Gastrocnemius medialis (tissue), 4 donors: Measurements from ENCODE around the gene ITGB5. TPM values are rescaled to one million over a fixed set of nuclear protein-coding genes. Genes with fewer than 3 reads are reported as not detected.

Experiments used
- ATAC-seq, 2 donors: fragments of 150-250 bp; one replicate each; pipeline ENCODE4 v1.9.1; 2016
- DNase-seq, 2 donors: peaks; one replicate each; pipeline ENCODE4 v3.0.0-alpha.2; 2019
- H3K27ac ChIP-seq, 4 donors: fragments of 200-600 bp; sonication (generic); 1 replicate in 1 of 4; 2 replicates in 3 of 4; pipeline ENCODE4 v1.5.1; 2016 to 2018; ENCODE audit warnings: mild to moderate bottlenecking in 2 of 4, moderate library complexity in 1 of 4
- H3K27me3 ChIP-seq, 3 donors: fragments of 200-600 bp; sonication (generic) in 2 of 3; 1 replicate in 1 of 3; 2 replicates in 2 of 3; pipeline versions ENCODE4 v1.5.1 to v1.6.0; 2016 to 2019; ENCODE audit warnings: mild to moderate bottlenecking in 1 of 3, moderate library complexity in 1 of 3
- H3K36me3 ChIP-seq, 2 donors: fragments of 200-600 bp; sonication (generic) in 1 of 2; one replicate each; pipeline ENCODE4 v1.5.1; 2017 to 2018
- H3K4me1 ChIP-seq, 2 donors: fragments of 200-600 bp; sonication (generic) in 1 of 2; one replicate each; pipeline ENCODE4 v1.5.1; 2016 to 2017; ENCODE audit warnings: mild to moderate bottlenecking in 2 of 2
- H3K4me3 ChIP-seq, 4 donors: fragments of 200-600 bp; sonication (generic) in 3 of 4; 1 replicate in 1 of 4; 2 replicates in 3 of 4; pipeline ENCODE4 v1.5.1; 2016 to 2019; ENCODE audit warnings: mild to moderate bottlenecking in 2 of 4
- H3K9me3 ChIP-seq, 3 donors: fragments of 200-600 bp; sonication (generic) in 2 of 3; 1 replicate in 1 of 3; 2 replicates in 2 of 3; pipeline ENCODE4 v1.5.1; 2016 to 2019
- POLR2A ChIP-seq, 2 donors: fragments of 450-650 bp; IDR thresholded peaks; one replicate each; pipeline ENCODE4 v1.6.1; 2017; ENCODE audit warnings: antibody characterized with exemption in 2 of 2, mild to moderate bottlenecking in 2 of 2, moderate library complexity in 2 of 2
- in situ Hi-C, 4 donors: fragments of 200-750 bp; cut with MboI; loops; one replicate each; pipeline versions ENCODE4 v1.15.0 to v1.8.0; 2017; ENCODE audit warnings: low sequenced_read_pairs in 4 of 4
- intact Hi-C: fragments of 100-400 bp; cut with DNase I; formaldehyde crosslinking; loops from one replicate; pipeline ENCODE4 v1.15.1; 2023; ENCODE audit warnings: low total_unique reads
- total RNA-seq, 4 donors: library from RNA; depleted of rRNA; stranded (reverse); fragments of >200 nt; gene quantifications; one replicate each; pipeline versions ENCODE4 v1.1.0 to v1.2.3, GENCODE V29; 2016
- TF ChIP-seq, protein P1 (sequence below), 5 experiments: fragments of 450-650 bp in 3 of 5; fragments of 200-600 bp in 2 of 5; sonication (generic) in 2 of 5; IDR thresholded peaks in 4 of 5; conservative IDR thresholded peaks in 1 of 5; 1 replicate in 4 of 5; 2 replicates in 1 of 5; pipeline ENCODE4 v1.5.1; 2016 to 2019; ENCODE audit warnings: antibody characterized with exemption in 5 of 5, mild to moderate bottlenecking in 3 of 5, moderate library complexity in 3 of 5

ITGB5 gene, protein sequence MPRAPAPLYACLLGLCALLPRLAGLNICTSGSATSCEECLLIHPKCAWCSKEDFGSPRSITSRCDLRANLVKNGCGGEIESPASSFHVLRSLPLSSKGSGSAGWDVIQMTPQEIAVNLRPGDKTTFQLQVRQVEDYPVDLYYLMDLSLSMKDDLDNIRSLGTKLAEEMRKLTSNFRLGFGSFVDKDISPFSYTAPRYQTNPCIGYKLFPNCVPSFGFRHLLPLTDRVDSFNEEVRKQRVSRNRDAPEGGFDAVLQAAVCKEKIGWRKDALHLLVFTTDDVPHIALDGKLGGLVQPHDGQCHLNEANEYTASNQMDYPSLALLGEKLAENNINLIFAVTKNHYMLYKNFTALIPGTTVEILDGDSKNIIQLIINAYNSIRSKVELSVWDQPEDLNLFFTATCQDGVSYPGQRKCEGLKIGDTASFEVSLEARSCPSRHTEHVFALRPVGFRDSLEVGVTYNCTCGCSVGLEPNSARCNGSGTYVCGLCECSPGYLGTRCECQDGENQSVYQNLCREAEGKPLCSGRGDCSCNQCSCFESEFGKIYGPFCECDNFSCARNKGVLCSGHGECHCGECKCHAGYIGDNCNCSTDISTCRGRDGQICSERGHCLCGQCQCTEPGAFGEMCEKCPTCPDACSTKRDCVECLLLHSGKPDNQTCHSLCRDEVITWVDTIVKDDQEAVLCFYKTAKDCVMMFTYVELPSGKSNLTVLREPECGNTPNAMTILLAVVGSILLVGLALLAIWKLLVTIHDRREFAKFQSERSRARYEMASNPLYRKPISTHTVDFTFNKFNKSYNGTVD
- 100 to 1,000 TPM in 1 of 4 donors, 10 to 100 TPM in 3; 35.2 to 101 (median 71.3) TPM for total RNA-seq

DNA sequence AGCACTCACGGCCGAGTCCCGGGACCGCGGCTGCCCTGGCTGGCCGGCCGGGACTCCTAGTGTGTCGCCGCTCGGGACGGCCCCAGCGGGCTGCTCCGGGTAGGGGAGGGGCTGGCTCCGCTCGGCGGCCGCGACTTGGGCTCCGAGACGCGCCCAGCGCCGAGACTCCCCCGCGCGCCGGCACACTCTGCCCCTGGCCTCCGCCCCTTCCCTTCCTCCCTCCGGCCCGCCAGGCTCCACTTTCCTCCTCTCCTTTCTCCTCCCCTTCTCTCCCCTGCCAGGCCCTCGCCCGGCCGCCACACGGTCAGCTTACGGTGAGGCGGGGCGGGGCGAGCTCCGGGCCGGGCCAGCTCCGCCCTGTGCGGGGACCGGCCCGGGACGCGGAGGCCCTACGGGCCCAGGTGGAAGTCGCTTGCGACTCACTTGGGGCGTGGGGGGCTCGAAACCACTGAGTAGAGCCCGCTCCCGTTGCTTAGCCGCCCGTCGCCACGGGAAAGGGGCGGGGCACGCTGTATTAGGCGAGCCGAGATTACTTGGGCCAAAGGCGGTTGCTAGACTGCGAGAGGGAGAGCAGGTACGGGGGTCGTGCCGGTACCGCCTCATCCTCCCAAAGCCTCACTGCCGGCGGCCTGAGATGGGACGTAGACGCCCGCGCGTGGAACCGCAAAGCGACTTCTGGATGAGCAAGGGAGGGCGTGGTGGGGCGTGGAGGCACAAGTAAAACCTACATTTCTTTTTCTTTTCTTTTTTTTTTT, at the start of gene ITGB5:
Gene ITGB5 (minus strand): TSS at position 189 of the 755 bp plus-strand sequence. CDS start 365 bp downstream, outside the sequence.
- in situ Hi-C loops, result loop anchor here in 1 of 4 donors (10.0 kb wide), 1 partner anchor 53 kb away; no protein-coding TSS in a partner anchor
- H3K27me3 ChIP-seq, result no peaks in the 10 kb centered on the region
- H3K36me3 ChIP-seq, result no peaks in the 10 kb centered on the region
- DNase-seq (peak; percentile 81 to 83), ATAC-seq (peak; percentile 89)
- H3K4me1 ChIP-seq, result peaks cover 5 to 6% of the 10 kb centered on the region in 2 donors
- peak within 1 kb of the TSS; percentile 80 to 92 (median 90) for H3K27ac ChIP-seq
- no peaks in the 10 kb centered on the region for H3K9me3 ChIP-seq
- intact Hi-C loops, result loop anchor here (2.0 kb wide), 2 partner anchors 53 to 107 kb away; no protein-coding TSS in a partner anchor
- TF ChIP-seq, protein P1, sequence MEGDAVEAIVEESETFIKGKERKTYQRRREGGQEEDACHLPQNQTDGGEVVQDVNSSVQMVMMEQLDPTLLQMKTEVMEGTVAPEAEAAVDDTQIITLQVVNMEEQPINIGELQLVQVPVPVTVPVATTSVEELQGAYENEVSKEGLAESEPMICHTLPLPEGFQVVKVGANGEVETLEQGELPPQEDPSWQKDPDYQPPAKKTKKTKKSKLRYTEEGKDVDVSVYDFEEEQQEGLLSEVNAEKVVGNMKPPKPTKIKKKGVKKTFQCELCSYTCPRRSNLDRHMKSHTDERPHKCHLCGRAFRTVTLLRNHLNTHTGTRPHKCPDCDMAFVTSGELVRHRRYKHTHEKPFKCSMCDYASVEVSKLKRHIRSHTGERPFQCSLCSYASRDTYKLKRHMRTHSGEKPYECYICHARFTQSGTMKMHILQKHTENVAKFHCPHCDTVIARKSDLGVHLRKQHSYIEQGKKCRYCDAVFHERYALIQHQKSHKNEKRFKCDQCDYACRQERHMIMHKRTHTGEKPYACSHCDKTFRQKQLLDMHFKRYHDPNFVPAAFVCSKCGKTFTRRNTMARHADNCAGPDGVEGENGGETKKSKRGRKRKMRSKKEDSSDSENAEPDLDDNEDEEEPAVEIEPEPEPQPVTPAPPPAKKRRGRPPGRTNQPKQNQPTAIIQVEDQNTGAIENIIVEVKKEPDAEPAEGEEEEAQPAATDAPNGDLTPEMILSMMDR (IDR thresholded peaks at IDR 0.05 in 4 of 5, conservative IDR thresholded peaks at IDR 0.05 in 1 of 5), result no peak
- TF ChIP-seq POLR2A (IDR thresholded peaks at IDR 0.05), result peak; percentile 71 to 82
- peak within 1 kb of the TSS; percentile 60 to 95 (median 64) for H3K4me3 ChIP-seq

DNA sequence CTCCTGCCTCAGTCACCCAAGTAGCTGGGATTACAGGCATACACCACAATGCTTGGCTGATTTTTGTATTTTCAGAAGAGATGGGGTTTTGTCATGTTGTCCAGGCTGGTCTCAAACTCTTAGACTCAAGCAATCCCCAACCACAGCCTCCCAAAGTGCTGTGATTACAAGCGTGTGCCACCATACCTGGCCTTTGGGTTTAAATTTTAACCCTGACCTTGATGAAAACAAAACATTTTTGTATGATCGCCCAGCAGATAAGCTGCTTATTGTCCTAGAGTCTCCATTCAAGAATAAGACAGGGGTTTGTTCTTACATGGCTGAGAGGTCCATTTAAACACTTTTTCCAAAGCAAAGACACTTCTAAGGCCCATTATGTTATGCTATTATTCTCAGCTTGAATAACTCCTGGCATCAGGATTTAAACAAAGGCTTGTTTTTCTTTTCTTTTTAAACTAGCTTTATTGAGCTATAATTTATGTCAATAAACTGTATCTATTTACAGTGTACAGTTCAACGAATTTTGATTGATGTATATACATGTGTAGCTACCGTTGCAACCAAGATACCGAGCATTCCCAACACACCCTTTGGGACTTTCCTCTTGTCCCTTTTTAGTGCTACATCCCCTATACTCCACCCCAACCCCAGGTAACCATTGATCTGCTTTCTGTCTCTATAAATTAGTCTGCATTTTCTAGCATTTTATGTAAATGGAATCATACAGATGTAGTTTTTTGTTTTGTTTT, 48.8 kb upstream of the ITGB5 start:
- in situ Hi-C loops, result no loop called here
- DNase-seq, result no peak

DNA sequence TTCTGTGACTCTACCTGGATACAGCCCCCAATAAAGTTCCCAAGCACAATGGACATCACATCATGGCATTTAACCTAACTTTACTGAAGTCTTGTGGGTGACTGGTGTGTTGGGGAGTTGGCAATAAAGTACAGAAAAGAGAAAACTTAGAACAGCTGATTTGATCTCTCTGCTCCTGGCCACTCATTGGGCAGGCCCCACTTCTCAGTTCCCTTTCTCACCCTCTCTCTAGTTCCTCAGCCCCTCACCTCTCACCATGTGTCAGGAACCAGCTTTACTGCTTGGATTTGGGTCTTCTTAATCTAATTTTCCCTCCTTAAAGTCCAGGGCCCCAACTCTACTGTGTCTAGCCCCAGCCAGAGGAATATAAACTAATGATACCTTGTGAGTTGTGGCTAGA, 48.1 kb upstream of the ITGB5 start:
- in situ Hi-C loops, result no loop called here
- H3K4me3 ChIP-seq, result no peak overlapping the region
- no peaks in the 10 kb centered on the region for H3K36me3 ChIP-seq
- no peak for TF ChIP-seq POLR2A (IDR thresholded peaks at IDR 0.05)
- TF ChIP-seq, protein P1 (IDR thresholded peaks at IDR 0.05 in 4 of 5, conservative IDR thresholded peaks at IDR 0.05 in 1 of 5), result no peak
- ATAC-seq (no peak), DNase-seq (no peak)
- no peaks in the 10 kb centered on the region for H3K9me3 ChIP-seq
- intact Hi-C loops, result no loop called here
- H3K27me3 ChIP-seq, result no peaks in the 10 kb centered on the region
- H3K4me1 ChIP-seq, result no peaks in the 10 kb centered on the region
- H3K27ac ChIP-seq, result no peak overlapping the region

More for the DNA sequence above, 48.8 kb upstream of the ITGB5 start:
- ATAC-seq, result no peak
- TF ChIP-seq, protein P1 (IDR thresholded peaks at IDR 0.05 in 4 of 5, conservative IDR thresholded peaks at IDR 0.05 in 1 of 5), result no peak
- TF ChIP-seq POLR2A (IDR thresholded peaks at IDR 0.05), result no peak
- intact Hi-C loops, result no loop called here
- no peaks in the 10 kb centered on the region for H3K36me3 ChIP-seq
- no peaks in the 10 kb centered on the region for H3K27me3 ChIP-seq
- no peak overlapping the region for H3K4me3 ChIP-seq
- no peak overlapping the region for H3K27ac ChIP-seq
- no peaks in the 10 kb centered on the region for H3K4me1 ChIP-seq
- no peaks in the 10 kb centered on the region for H3K9me3 ChIP-seq

DNA sequence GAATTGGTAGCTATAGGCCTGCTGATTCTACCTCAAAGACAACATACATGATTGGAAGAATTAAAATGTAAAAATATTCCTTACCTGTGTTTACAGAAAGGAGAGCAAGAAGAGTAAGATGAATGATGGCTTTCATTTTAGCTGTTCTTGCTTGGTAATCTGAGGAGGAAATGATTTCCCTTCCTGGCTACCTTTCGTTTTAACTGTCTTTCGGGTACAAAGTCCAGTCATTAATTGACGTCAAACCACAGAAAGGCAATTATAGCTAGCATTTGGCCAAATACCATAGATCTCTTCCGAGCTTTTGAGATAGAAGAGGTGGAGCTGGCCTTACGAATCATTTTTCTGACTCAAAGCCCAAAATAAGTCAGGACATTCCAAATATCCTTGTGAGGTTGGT, 47.4 kb upstream of the ITGB5 start, which contains the start of gene MUC13:
Gene MUC13 (minus strand): TSS at position 175 of the 400 bp plus-strand sequence. CDS start 39 bp downstream, at position 136.
- TF ChIP-seq, protein P1 (IDR thresholded peaks at IDR 0.05 in 4 of 5, conservative IDR thresholded peaks at IDR 0.05 in 1 of 5), result no peak
- TF ChIP-seq POLR2A (IDR thresholded peaks at IDR 0.05), result no peak
- intact Hi-C loops, result no loop called here
- in situ Hi-C loops, result no loop called here

More for the DNA sequence above, 47.4 kb upstream of the ITGB5 start, which contains the start of gene MUC13:
- Histone ChIP-seq H3K4me3 (no peak within 1 kb of the TSS), H3K36me3 (no peaks in the 10 kb centered on the region), H3K9me3 (no peaks in the 10 kb centered on the region), H3K27ac (no peak within 1 kb of the TSS), H3K27me3 (no peaks in the 10 kb centered on the region), H3K4me1 (peaks cover 5 to 7% of the 10 kb centered on the region in 2 donors)
- ATAC-seq, result no peak
- DNase-seq, result no peak
